HG03280 (cell line): ENCODE results near the gene MRPS18B.
A peak's percentile ranks its signal among the peaks of the same experiment; 100 is the strongest.

ENCODE experiments used
- ATAC-seq: cut with Tn5 transposase; IDR thresholded peaks from one replicate; pipeline ENCODE4 v1.9.1; 2021; ENCODE audit warnings: mild to moderate bottlenecking, moderate library complexity; ENCODE audit not compliant: unreplicated experiment

The MRPS18B gene

GRCh38 chr6:30601815-30602641, 15.6 kb upstream of the MRPS18B start:
- no peak for ATAC-seq

DNA sequence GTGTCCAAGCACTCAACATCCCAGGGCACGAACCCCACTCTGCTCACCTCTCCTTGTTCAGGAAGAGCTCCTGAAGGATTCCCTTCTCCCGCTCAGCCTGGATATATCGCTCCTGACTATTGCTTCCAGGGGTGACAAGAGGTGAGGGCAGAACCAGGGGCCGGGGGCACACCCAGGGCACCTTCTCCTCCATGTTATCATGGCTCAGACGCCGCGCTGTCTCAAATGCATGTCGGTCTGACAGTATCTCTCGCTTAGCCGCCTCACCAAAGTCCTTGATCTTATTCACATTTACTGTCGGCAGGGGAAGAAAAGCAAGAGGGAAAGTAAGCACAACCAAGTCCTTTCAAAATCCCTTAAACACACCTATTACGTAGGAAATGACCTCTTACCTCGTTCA, 13.7 kb upstream of the MRPS18B start:
- ATAC-seq: no peak

DNA sequence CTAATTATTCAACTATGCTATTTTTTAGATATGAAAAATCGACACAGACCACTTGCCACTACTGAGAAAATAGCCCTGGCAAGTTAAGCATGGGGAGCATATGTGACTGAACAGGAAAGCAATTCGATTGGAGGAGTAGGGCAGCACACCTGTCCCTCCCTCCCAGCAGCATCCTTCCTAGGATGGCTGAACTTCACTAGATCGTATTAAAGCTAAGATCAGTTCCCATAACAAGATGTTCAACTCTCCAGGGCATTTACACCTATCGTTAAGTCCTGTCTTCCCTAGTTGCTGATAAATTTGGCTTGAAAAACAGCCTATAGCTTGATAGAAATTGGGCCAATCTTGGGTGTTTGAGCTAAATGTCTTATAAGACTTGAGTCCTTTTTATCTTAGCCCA, 7.6 kb upstream of the MRPS18B start:
- no peak for ATAC-seq

DNA sequence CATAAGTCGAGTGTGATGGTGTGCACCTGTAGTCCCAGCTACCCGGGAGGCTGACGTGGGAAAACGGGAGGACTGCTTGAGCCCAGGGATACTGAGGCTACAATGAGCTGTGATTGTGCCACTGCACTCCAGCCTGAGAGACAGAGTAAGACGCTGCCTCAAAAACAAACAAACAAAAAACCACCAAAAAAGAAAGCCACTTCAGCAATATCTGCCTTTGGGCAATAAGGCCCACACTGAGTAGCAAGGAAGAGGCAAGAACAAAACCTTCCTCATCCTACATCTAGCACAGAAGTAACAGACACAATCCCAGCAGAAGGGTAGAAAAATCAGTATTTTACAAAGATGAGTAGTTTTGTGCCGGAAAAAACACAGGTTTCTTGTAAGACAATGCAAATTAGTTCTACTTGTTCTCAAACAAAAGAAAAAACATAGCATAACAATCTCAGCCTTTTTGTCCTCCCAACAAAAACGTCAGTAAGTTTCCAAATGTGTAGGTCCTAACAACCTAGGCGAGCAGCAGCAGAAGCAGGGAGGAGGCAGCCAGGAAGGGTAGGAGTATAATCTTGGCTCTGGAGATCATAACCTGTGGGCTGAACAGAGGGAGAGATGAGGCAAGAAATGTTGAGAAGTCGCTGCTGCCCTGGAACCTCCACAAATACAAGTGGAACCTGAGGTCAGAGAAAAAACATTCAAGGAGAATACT, 6.3 kb upstream of the MRPS18B start:
- ATAC-seq: no peak

DNA sequence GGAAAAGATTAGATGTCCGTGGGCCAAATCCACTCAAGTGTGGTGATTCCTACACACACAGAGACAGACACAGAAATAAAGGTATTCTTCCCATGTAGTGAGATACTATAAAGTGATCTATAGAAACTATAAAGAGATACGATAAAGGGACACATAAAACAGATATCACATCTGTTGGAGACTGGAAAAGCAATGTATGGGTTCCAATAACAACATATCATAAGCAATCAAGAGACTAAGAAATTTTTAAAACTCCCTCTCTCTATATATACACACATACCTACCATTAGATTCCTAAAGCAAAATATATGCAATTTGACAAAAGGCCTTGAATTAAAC, 5.8 kb upstream of the MRPS18B start:
- no peak for ATAC-seq

DNA sequence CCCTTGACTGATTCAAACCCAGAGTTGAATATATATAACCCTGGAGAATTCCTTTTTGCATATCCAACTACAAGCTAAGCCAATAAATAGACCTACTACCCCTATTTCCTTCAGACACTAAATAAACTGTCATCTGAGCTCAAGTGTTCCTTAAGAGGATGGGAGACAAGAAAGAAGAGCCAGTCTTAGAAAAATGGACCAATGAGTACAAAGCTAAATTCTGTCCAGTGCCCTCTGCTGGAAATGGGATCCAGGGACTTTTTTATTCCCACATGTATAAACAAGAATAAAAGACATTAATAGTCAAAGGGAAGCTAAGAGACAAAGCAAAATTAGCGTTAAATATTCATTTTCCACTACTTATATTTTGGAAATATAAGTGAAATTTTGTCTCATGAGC, 5.4 kb upstream of the MRPS18B start:
- no peak for ATAC-seq

GRCh38 chr6:30612687-30613248, 4.9 kb upstream of the MRPS18B start:
- ATAC-seq: no peak

- ATAC-seq: no peak
Measured at GRCh38 chr6:30613251-30614043, 4.2 kb upstream of the MRPS18B start.

- ATAC-seq: no peak
Measured at GRCh38 chr6:30614044-30614842, 3.4 kb upstream of the MRPS18B start.

DNA sequence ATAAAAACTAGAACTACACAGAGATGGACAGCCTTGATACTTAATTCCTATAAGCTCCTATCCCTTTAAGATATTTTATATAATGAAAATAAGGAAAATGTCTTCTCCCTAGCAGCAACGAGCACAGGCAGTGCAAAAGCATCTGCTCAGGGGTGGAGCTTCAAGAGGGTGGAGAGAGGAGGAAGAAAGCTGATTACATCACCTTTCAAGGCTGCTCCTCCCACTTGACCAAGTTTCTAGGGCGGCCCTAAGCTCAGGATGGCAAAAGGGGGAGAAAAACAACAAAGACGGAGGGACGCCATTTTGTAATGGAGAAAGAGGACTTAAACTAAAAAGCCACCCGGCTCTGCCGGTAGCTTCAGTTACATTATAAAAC, 2.8 kb upstream of the MRPS18B start:
- ATAC-seq: peak; percentile 41

GRCh38 chr6:30615219-30615957, 2.3 kb upstream of the MRPS18B start:
- no peak for ATAC-seq

- no peak for ATAC-seq
Measured at GRCh38 chr6:30615958-30616810, 1.5 kb upstream of the MRPS18B start.

DNA sequence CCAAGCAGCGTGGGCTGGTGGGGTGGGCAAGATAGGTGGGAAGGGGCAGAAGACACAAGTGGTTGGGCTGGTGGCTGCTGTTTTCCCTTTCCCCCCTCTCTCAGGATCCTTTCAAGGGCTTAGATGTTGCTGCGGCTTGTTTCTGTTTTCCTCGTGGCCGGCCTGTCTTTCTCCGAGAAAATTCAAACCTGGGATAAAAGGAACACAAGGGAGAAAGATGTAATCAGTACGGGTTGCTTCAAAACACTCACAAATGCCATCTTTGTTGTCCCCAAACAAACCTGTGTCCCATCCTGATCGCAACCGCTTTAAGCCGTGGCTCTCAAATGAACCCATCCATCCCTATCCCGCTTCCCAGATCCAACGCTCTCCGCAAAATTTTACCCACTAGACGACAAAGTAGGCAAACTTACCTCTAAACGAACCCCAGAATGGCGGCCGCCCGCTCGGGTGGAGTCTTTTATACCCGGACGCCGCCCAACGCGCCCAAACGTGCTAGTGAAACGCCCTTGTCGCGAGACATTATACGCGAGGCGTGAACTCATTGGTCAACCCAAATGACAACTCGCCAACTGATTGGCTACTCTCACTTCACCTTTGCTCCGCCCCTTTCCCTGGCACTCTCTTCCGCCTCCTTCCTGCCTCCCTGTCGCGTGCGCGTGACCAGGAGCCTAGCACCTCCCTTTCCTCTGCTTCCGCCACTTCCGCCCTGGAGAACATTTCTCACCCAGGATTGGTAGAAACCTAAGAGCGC, 652 bp upstream of the MRPS18B start, which contains the start of gene PPP1R10:
TSS of gene PPP1R10 (minus strand) at position 433 of the 754 bp plus-strand sequence. CDS start 7,299 bp downstream, outside the sequence.
- ATAC-seq: peak; percentile 83

- ATAC-seq: no peak
Measured at GRCh38 chr6:30618270-30618797, 694 bp downstream of the MRPS18B start.

- no peak for ATAC-seq
Measured at GRCh38 chr6:30619561-30619960, 1.9 kb downstream of the MRPS18B start.

- ATAC-seq: no peak
Measured at GRCh38 chr6:30625511-30625910, 7.9 kb downstream of the MRPS18B start.

- peak; percentile 82 for ATAC-seq
Measured at GRCh38 chr6:30626484-30627366, 9.1 kb downstream of the MRPS18B start, which contains the start of gene ATAT1. TSS of gene ATAT1 (plus strand) at chr6:30626874.
